Progenitor cell of endocrine pancreas (in vitro differentiated cells): ENCODE measurements around the gene SERPINA10. TPM values are rescaled to one million over a fixed set of nuclear protein-coding genes. Genes with fewer than 3 reads are reported as not detected.
"Not testable (repeated sequence)": the region's sequence is repeated elsewhere in the genome, so short reads cannot be mapped to it uniquely, and the experiment has no call there.

Experiments
- DNase-seq: peaks from one replicate; pipeline ENCODE4 v3.0.0; 2021; ENCODE audit warnings: low spot score; ENCODE audit not compliant: unreplicated experiment
- H3K27ac Mint-ChIP-seq: 2 replicates; pipeline ENCODE4 v1.8.0; 2021; ENCODE audit warnings: mild to moderate bottlenecking, moderate library complexity, mixed read lengths
- H3K27me3 Mint-ChIP-seq: 2 replicates; pipeline ENCODE4 v1.8.0; 2021; ENCODE audit warnings: mixed read lengths
- H3K36me3 Mint-ChIP-seq: 2 replicates; pipeline ENCODE4 v1.8.0; 2022; ENCODE audit warnings: mixed read lengths; ENCODE audit not compliant: insufficient read depth
- H3K4me1 Mint-ChIP-seq: 2 replicates; pipeline ENCODE4 v1.8.0; 2021; ENCODE audit warnings: low read depth, mixed read lengths
- H3K4me3 Mint-ChIP-seq: 2 replicates; pipeline ENCODE4 v1.8.0; 2021; ENCODE audit warnings: low read depth, mild to moderate bottlenecking, moderate library complexity, mixed read lengths
- H3K9me3 Mint-ChIP-seq: 2 replicates; pipeline ENCODE4 v1.8.0; 2021; ENCODE audit warnings: low read depth, mixed read lengths
- total RNA-seq: library from RNA; stranded (reverse); gene quantifications from 2 replicates; pipeline ENCODE4 v1.2.1, GENCODE V29; 2021
- TF ChIP-seq, protein P1 (sequence below): fragments of 200-600 bp; sonication (generic); IDR thresholded peaks from one replicate; pipeline ENCODE4 v1.5.0; 2021; ENCODE audit warnings: antibody characterized with exemption, mild to moderate bottlenecking; ENCODE audit not compliant: unreplicated experiment

SERPINA10 gene
- total RNA-seq, 1 donor from 2014 or later: 2.6 TPM

DNA sequence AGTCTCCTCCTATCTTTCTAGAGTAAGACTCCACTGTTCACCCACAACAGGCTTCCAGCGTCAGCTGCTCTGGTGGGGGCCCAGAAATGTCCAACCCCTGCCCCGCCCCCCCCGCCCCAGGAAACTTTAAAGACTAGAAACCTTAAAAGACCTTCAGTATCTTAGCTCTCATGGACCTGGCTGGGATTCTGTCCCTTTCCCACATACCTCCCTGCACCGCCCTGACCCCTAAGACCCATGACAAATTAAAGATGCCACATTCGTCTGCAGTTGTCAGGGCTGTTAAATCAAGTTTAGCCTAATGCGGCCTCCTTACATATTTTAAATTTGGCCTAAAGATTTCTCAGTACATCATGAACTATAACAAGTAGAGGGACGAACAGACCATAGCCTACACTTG lies 10.0 kb upstream of the SERPINA10 start:
- Mint-ChIP-seq H3K9me3 (peaks cover 12% of the 10 kb centered on the region), H3K27ac (no peak overlapping the region), H3K4me3 (no peak overlapping the region), H3K27me3 (no peaks in the 10 kb centered on the region), H3K36me3 (peaks cover 3% of the 10 kb centered on the region), H3K4me1 (no peaks in the 10 kb centered on the region)
- TF ChIP-seq, protein P1, sequence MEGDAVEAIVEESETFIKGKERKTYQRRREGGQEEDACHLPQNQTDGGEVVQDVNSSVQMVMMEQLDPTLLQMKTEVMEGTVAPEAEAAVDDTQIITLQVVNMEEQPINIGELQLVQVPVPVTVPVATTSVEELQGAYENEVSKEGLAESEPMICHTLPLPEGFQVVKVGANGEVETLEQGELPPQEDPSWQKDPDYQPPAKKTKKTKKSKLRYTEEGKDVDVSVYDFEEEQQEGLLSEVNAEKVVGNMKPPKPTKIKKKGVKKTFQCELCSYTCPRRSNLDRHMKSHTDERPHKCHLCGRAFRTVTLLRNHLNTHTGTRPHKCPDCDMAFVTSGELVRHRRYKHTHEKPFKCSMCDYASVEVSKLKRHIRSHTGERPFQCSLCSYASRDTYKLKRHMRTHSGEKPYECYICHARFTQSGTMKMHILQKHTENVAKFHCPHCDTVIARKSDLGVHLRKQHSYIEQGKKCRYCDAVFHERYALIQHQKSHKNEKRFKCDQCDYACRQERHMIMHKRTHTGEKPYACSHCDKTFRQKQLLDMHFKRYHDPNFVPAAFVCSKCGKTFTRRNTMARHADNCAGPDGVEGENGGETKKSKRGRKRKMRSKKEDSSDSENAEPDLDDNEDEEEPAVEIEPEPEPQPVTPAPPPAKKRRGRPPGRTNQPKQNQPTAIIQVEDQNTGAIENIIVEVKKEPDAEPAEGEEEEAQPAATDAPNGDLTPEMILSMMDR: no peak
- DNase-seq: no peak

DNA sequence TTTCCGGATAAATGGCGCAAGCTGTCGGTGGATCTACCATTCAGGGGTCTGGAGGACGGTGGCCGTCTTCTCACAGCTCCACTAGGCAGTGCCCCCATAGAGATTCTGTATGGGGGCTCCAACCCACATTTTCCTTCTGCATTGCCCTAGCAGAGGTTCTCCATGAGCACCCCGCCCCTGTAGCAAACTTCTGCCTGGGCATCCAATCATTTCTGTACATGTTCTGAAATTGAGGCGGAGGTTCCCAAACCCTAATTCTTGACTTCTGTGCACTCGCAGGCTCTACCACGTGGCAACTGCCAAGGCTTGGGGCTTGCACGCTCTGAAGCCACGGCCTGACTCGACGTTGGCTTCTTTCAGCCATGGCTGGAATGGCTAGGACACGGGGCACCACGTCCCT lies 5.1 kb upstream of the SERPINA10 start:
- Mint-ChIP-seq H3K4me1 (peaks cover 6% of the 10 kb centered on the region), H3K27me3 (no peaks in the 10 kb centered on the region), H3K4me3 (no peak overlapping the region), H3K36me3 (no peaks in the 10 kb centered on the region), H3K27ac (no peak overlapping the region), H3K9me3 (peaks cover 3% of the 10 kb centered on the region)
- no peak for DNase-seq
- TF ChIP-seq, protein P1: no peak

- not testable (repeated sequence) for H3K9me3 Mint-ChIP-seq, H3K4me3 Mint-ChIP-seq, H3K27me3 Mint-ChIP-seq, H3K36me3 Mint-ChIP-seq, DNase-seq, H3K27ac Mint-ChIP-seq
- H3K4me1 Mint-ChIP-seq: peaks cover 18% of the 10 kb centered on the region
Observed at GRCh38 chr14:94296181-94296545, 3.1 kb upstream of the SERPINA10 start.

- Mint-ChIP-seq H3K27me3 (no peaks in the 10 kb centered on the region), H3K27ac (no peak overlapping the region), H3K9me3 (no peaks in the 10 kb centered on the region), H3K36me3 (no peaks in the 10 kb centered on the region), H3K4me1 (peaks cover 18% of the 10 kb centered on the region), H3K4me3 (no peak overlapping the region)
- no peak for DNase-seq
- TF ChIP-seq, protein P1: no peak
Observed at GRCh38 chr14:94295360-94296180, 2.5 kb upstream of the SERPINA10 start.

GRCh38 chr14:94293578-94293924 lies 483 bp upstream of the SERPINA10 start:
- no peak overlapping the region for H3K27ac Mint-ChIP-seq
- H3K4me1 Mint-ChIP-seq: peaks cover 18% of the 10 kb centered on the region
- H3K36me3 Mint-ChIP-seq: no peaks in the 10 kb centered on the region
- DNase-seq: no peak
- H3K4me3 Mint-ChIP-seq: no peak overlapping the region
- no peaks in the 10 kb centered on the region for H3K27me3 Mint-ChIP-seq
- H3K9me3 Mint-ChIP-seq: no peaks in the 10 kb centered on the region
- TF ChIP-seq, protein P1: no peak

DNA sequence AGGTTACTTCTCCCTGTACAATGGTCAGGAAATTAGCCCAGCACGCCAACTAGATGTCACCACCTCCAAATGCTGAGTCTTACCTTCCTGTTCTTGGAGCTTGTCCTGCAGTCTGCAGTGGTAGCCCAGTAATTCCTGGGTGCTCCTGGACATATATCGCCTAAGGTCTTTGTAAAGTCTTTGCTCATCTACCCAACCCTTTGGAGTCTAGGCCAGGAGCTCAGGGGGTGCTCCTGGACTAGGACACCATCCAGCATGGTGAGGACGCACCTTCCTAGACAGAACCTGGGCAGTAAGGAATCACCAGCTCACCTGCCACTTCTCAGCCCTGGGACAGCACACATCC lies 569 bp downstream of the SERPINA10 start:
- no peaks in the 10 kb centered on the region for H3K27me3 Mint-ChIP-seq
- H3K4me1 Mint-ChIP-seq: peaks cover 18% of the 10 kb centered on the region
- TF ChIP-seq, protein P1: no peak
- peaks cover 5% of the 10 kb centered on the region for H3K9me3 Mint-ChIP-seq
- H3K4me3 Mint-ChIP-seq: no peak overlapping the region
- DNase-seq: no peak
- no peak overlapping the region for H3K27ac Mint-ChIP-seq
- H3K36me3 Mint-ChIP-seq: peaks cover 6% of the 10 kb centered on the region
